T47D (cell line): ENCODE data around the gene SLC33A1.
"Not testable (repeated sequence)": the region's sequence is repeated elsewhere in the genome, so short reads cannot be mapped to it uniquely, and the experiment has no call there.

ENCODE experiments used
- DNase-seq, 2 experiments: peaks; one replicate each; pipeline versions ENCODE4 v3.0.0 to v3.0.0-alpha.2; 2011 to 2012; ENCODE audit warnings: low read depth in 1 of 2, low spot score in 1 of 2
- JUND ChIP-seq: IDR thresholded peaks from 2 replicates; pipeline ENCODE4 v1.6.1; 2012; ENCODE audit warnings: low read depth
- in situ Hi-C: cut with HindIII; loops from 2 replicates; pipeline ENCODE4 v1.10.0; 2016; ENCODE audit warnings: low sequenced_read_pairs, low pct_unique_long_range_greater_than_20kb

The SLC33A1 gene

DNA sequence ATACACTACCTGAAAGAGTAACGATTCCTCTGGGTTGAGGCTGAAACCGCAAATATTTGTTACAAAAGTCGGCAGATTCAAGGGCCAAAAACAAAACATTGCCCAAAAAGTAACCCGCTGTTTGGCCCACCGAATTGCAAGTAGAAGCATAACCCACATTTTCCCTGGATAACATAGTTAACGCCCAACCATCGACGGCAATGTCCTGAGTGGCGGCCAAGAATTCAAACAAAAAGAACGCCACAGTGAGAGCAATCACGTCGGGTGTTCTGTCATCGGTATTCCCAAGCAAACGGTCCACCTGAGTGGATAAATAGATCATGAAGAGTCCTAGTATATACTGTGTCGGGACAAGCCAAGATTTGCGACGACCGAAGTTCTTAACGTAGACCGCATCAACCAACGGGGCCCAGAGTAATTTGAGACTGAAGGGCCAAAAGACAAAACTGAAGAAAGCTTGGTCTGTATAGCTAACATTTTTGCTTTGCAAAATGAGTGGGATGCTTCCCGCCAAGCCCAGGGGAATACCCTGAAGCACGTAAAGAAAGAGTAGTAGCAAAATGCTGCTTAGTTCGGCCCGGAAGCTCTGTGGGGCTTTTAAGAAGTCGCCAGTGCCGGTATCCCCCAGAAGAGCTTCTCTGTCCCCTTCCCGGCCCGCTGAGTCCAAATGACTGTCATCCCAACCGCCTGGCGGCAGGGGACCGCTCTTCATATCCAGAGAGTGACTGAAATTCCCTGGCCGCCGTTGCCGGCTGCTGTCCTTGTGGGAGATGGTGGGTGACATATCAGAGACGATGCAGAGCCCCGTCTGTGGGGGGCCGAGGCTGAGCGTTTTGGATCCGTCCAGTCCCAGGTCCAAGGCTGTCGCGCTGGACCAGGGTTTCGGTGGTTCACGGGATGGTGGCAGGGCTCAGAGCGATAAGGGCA is 750 bp downstream of the SLC33A1 start:
- in situ Hi-C loops, result no loop called here
- no peak for TF ChIP-seq JUND
- DNase-seq, result peak; percentile 33 to 49

- TF ChIP-seq JUND, result no peak
- no peak for DNase-seq
- in situ Hi-C loops, result no loop called here
These were observed 1.9 kb downstream of the SLC33A1 start for GRCh38 chr3:155852341-155852740.

DNA sequence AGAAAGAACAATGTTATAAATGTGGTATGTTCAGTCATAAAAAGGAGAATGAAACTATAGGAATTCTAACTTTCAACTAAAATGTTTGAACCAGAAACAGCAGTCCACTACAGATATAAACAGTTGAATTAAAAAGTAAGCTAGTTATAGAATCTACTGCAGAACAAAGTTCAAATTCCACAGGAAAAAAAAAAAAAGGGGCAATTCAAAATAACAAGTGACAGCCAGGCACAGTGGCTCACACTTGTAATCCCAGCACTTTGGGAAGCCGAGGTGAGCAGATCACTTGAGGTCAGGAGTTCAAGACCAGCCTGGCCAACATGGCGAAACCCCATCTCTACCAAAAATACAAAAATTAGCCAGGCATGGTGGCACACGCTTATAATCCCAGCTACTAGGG is 4.8 kb downstream of the SLC33A1 start:
- in situ Hi-C loops, DNase-seq: not testable (repeated sequence)

GRCh38 chr3:155847993-155848392 is 6.2 kb downstream of the SLC33A1 start:
- in situ Hi-C loops, result no loop called here
- no peak for TF ChIP-seq JUND
- DNase-seq, result no peak

GRCh38 chr3:155846119-155846518 is 8.1 kb downstream of the SLC33A1 start:
- no peak for DNase-seq
- TF ChIP-seq JUND, result no peak
- in situ Hi-C loops, result no loop called here

GRCh38 chr3:155843569-155843968 is 10.7 kb downstream of the SLC33A1 start:
- TF ChIP-seq JUND, result no peak
- no peak for DNase-seq
- in situ Hi-C loops, result no loop called here

GRCh38 chr3:155835341-155836071 is 18.7 kb downstream of the SLC33A1 start:
- in situ Hi-C loops, result no loop called here
- TF ChIP-seq JUND, result no peak
- DNase-seq, result no peak

DNA sequence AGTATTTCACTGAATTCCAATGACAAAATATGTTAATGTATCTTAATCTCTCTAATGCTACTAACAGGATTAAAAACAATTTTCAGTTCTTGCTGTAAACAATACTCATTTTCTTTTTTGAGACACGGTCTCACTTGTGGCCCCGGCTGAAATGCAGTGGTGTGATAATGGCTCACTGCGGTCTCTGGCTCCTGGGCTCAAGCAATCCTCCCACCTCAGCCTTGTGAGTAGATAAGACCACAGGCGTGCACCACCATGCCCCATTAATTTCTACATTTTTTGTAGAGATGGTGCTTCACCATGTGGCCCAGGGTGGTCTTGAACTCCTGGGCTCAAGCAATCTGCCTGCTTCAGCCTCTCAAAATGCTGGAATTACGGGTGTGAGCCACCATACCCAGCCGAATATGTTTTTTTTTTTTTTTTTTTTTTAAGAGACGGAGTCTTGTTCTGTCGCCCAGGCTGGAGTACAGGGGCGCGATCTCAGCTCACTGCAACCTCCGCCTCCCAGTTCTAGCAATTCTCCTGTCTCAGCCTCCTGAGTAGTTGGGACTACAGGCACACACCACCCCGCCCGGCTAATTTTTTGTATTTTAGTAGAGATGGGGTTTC is 25.6 kb downstream of the SLC33A1 start:
- DNase-seq, in situ Hi-C loops: not testable (repeated sequence)

DNA sequence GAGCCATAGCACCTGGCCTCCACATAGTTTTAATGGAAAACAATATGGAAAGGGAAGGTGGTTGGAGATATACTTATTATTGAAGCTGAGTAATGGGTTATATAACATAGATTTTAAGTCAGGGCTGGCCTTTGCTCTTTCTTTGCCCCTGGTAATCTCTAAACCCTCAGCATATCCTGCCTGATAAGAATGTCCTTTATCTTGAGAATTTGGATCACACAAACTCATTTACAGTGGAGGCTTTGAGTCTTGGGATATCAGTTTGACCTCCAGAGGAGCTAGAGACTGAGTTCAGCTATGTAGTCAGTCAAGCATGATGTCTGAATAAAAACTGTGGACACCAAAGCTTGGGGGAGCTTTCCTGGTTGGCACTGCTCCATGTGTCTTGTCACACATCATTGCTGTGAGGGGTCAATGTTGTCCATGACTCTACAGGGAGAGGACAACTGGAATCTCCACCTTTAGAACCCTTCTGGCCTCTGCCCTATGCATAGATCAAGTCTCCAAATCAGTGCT is 39.1 kb downstream of the SLC33A1 start:
- no peak for DNase-seq
- TF ChIP-seq JUND, result no peak
- in situ Hi-C loops, result no loop called here

GRCh38 chr3:155813224-155813623 is 41.0 kb downstream of the SLC33A1 start:
- DNase-seq, in situ Hi-C loops: not testable (repeated sequence)

- no peak for DNase-seq
- no peak for TF ChIP-seq JUND
- in situ Hi-C loops, result no loop called here
These were observed 45.0 kb downstream of the SLC33A1 start for GRCh38 chr3:155809181-155809580.

DNA sequence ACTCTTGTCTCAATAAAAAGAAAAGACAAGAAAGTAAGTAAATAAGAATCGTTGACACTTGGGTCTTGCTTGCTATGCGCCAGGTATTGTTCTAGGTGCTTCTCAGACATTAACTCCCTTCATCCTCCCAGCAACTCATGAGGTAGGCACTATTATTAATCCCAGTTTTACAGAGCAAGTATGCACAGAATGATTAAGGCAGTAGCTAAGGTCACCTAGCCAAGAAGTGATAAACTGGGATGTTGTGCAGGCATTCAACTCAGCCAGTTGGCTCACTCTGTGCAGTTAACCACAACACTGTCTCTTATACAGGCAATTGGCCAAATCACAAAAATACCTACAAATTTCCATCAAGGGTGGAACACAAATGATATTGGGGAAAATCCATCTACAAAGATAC is 46.4 kb downstream of the SLC33A1 start:
- TF ChIP-seq JUND, result no peak

More for the DNA sequence above, 46.4 kb downstream of the SLC33A1 start:
- DNase-seq, result no peak
- in situ Hi-C loops, result no loop called here
